Measurements from ENCODE around the gene NTN4.

Gene NTN4

GRCh38 chr12:95648990-95649791 is 141.4 kb downstream of the NTN4 start:
- H3K4me1 ChIP-seq (ENCODE audit: control insufficient read depth in 1 of 2, insufficient read depth in 2 of 2, low read length in 2 of 2): no peaks in the 10 kb centered on the region
- no peaks in the 10 kb centered on the region for H3K36me3 ChIP-seq (ENCODE audit: control insufficient read depth in 1 of 2, insufficient read depth in 2 of 2, low read length in 2 of 2)
- no peaks in the 10 kb centered on the region for H3K27me3 ChIP-seq (ENCODE audit: low read depth, low read length)
- H3K9me3 ChIP-seq (ENCODE audit: control insufficient read depth in 1 of 2, low read length in 2 of 2): no peaks in the 10 kb centered on the region
- no peak overlapping the region for H3K27ac ChIP-seq (ENCODE audit: low read length)
- no peak overlapping the region for H3K4me3 ChIP-seq (ENCODE audit: low read depth in 1 of 2, low read length in 2 of 2)

- Histone ChIP-seq H3K36me3 (ENCODE audit: control insufficient read depth in 1 of 2, insufficient read depth in 2 of 2, low read length in 2 of 2) (no peaks in the 10 kb centered on the region), H3K27me3 (ENCODE audit: low read depth, low read length) (no peaks in the 10 kb centered on the region), H3K27ac (ENCODE audit: low read length) (no peak overlapping the region), H3K9me3 (ENCODE audit: control insufficient read depth in 1 of 2, low read length in 2 of 2) (no peaks in the 10 kb centered on the region), H3K4me1 (ENCODE audit: control insufficient read depth in 1 of 2, insufficient read depth in 2 of 2, low read length in 2 of 2) (no peaks in the 10 kb centered on the region), H3K4me3 (ENCODE audit: low read depth in 1 of 2, low read length in 2 of 2) (no peak overlapping the region)
Measured at GRCh38 chr12:95646781-95647190, 143.8 kb downstream of the NTN4 start.

GRCh38 chr12:95643256-95643655 is 147.3 kb downstream of the NTN4 start:
- H3K9me3 ChIP-seq (ENCODE audit: control insufficient read depth in 1 of 2, low read length in 2 of 2): no peaks in the 10 kb centered on the region
- no peaks in the 10 kb centered on the region for H3K27me3 ChIP-seq (ENCODE audit: low read depth, low read length)
- H3K4me1 ChIP-seq (ENCODE audit: control insufficient read depth in 1 of 2, insufficient read depth in 2 of 2, low read length in 2 of 2): no peaks in the 10 kb centered on the region
- no peaks in the 10 kb centered on the region for H3K36me3 ChIP-seq (ENCODE audit: control insufficient read depth in 1 of 2, insufficient read depth in 2 of 2, low read length in 2 of 2)
- H3K27ac ChIP-seq (ENCODE audit: low read length): no peak overlapping the region
- H3K4me3 ChIP-seq (ENCODE audit: low read depth in 1 of 2, low read length in 2 of 2): no peak overlapping the region

- no peaks in the 10 kb centered on the region for H3K9me3 ChIP-seq (ENCODE audit: control insufficient read depth in 1 of 2, low read length in 2 of 2)
- no peaks in the 10 kb centered on the region for H3K27me3 ChIP-seq (ENCODE audit: low read depth, low read length)
- H3K4me3 ChIP-seq (ENCODE audit: low read depth in 1 of 2, low read length in 2 of 2): no peak overlapping the region
- no peak overlapping the region for H3K27ac ChIP-seq (ENCODE audit: low read length)
- no peaks in the 10 kb centered on the region for H3K36me3 ChIP-seq (ENCODE audit: control insufficient read depth in 1 of 2, insufficient read depth in 2 of 2, low read length in 2 of 2)
- H3K4me1 ChIP-seq (ENCODE audit: control insufficient read depth in 1 of 2, insufficient read depth in 2 of 2, low read length in 2 of 2): no peaks in the 10 kb centered on the region
Measured at GRCh38 chr12:95642583-95642982, 148.0 kb downstream of the NTN4 start.

GRCh38 chr12:95641299-95641952 is 149.1 kb downstream of the NTN4 start:
- Histone ChIP-seq H3K27me3 (ENCODE audit: low read depth, low read length) (no peaks in the 10 kb centered on the region), H3K27ac (ENCODE audit: low read length) (no peak overlapping the region), H3K9me3 (ENCODE audit: control insufficient read depth in 1 of 2, low read length in 2 of 2) (no peaks in the 10 kb centered on the region), H3K4me3 (ENCODE audit: low read depth in 1 of 2, low read length in 2 of 2) (no peak overlapping the region), H3K4me1 (ENCODE audit: control insufficient read depth in 1 of 2, insufficient read depth in 2 of 2, low read length in 2 of 2) (no peaks in the 10 kb centered on the region), H3K36me3 (ENCODE audit: control insufficient read depth in 1 of 2, insufficient read depth in 2 of 2, low read length in 2 of 2) (no peaks in the 10 kb centered on the region)

GRCh38 chr12:95640516-95640915 is 150.0 kb downstream of the NTN4 start:
- Histone ChIP-seq H3K4me1 (ENCODE audit: control insufficient read depth in 1 of 2, insufficient read depth in 2 of 2, low read length in 2 of 2) (no peaks in the 10 kb centered on the region), H3K9me3 (ENCODE audit: control insufficient read depth in 1 of 2, low read length in 2 of 2) (no peaks in the 10 kb centered on the region)

DNA sequence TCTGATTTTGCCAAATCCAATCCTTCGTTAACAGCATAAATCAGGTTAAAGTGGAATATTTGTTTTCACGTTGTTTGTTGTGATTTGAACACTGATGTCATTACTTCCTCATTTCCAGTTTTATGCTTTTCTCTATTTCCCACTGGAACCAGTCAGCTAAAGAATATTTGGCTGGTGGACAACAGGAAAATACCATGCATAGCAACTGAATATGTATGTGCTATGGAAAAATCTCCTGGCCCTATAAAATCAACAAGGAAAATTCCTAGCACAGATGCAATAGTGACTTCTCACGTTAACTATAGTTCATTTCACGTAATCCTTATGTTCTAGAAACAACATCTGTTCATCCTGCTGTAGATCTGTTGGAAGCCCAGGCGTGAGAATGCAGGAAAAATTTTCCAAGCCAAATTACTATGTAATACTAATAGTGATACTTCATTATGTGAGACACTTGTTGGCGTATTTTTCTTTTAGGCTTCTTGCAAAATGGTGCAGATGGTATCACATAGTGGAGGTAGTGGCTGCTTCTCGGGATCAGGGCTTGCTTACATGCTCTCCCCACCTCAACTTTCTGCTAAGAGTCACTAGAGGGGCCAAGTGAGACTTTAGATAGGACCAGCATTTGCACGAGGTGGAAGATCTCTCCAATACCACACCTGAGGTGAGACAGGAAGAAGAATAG is 153.0 kb downstream of the NTN4 start:
- Histone ChIP-seq H3K36me3 (ENCODE audit: control insufficient read depth in 1 of 2, insufficient read depth in 2 of 2, low read length in 2 of 2) (no peaks in the 10 kb centered on the region), H3K4me1 (ENCODE audit: control insufficient read depth in 1 of 2, insufficient read depth in 2 of 2, low read length in 2 of 2) (peaks cover 6 to 8% of the 10 kb centered on the region in 2 donors), H3K27me3 (ENCODE audit: low read depth, low read length) (no peaks in the 10 kb centered on the region), H3K27ac (ENCODE audit: low read length) (no peak overlapping the region), H3K9me3 (ENCODE audit: control insufficient read depth in 1 of 2, low read length in 2 of 2) (no peaks in the 10 kb centered on the region), H3K4me3 (ENCODE audit: low read depth in 1 of 2, low read length in 2 of 2) (no peak overlapping the region)

More at GRCh38 chr12:95640516-95640915, 150.0 kb downstream of the NTN4 start:
- Histone ChIP-seq H3K27me3 (ENCODE audit: low read depth, low read length) (no peaks in the 10 kb centered on the region), H3K36me3 (ENCODE audit: control insufficient read depth in 1 of 2, insufficient read depth in 2 of 2, low read length in 2 of 2) (no peaks in the 10 kb centered on the region), H3K4me3 (ENCODE audit: low read depth in 1 of 2, low read length in 2 of 2) (no peak overlapping the region), H3K27ac (ENCODE audit: low read length) (no peak overlapping the region)

DNA sequence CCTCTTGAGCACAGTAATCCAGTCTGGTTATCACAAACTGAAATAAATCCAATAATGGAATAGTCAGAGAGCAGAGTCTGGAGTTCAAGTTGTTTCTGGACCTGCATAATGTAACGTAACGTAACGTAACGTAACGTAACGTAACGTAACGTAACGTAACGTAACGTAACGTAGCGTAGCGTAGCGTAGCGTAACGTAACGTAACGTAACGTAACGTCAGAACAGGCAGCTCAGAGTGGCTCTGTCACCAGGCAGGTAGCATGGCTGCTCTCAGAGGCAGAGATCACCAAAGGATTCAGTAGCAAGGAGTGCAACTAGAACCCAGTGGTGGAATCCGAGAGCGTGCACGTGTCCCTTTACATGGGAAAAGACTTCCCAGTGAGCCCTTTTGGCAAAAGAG is 153.6 kb downstream of the NTN4 start:
- Histone ChIP-seq H3K4me3 (ENCODE audit: low read depth in 1 of 2, low read length in 2 of 2) (no peak overlapping the region), H3K27ac (ENCODE audit: low read length) (no peak overlapping the region), H3K9me3 (ENCODE audit: control insufficient read depth in 1 of 2, low read length in 2 of 2) (no peaks in the 10 kb centered on the region)

DNA sequence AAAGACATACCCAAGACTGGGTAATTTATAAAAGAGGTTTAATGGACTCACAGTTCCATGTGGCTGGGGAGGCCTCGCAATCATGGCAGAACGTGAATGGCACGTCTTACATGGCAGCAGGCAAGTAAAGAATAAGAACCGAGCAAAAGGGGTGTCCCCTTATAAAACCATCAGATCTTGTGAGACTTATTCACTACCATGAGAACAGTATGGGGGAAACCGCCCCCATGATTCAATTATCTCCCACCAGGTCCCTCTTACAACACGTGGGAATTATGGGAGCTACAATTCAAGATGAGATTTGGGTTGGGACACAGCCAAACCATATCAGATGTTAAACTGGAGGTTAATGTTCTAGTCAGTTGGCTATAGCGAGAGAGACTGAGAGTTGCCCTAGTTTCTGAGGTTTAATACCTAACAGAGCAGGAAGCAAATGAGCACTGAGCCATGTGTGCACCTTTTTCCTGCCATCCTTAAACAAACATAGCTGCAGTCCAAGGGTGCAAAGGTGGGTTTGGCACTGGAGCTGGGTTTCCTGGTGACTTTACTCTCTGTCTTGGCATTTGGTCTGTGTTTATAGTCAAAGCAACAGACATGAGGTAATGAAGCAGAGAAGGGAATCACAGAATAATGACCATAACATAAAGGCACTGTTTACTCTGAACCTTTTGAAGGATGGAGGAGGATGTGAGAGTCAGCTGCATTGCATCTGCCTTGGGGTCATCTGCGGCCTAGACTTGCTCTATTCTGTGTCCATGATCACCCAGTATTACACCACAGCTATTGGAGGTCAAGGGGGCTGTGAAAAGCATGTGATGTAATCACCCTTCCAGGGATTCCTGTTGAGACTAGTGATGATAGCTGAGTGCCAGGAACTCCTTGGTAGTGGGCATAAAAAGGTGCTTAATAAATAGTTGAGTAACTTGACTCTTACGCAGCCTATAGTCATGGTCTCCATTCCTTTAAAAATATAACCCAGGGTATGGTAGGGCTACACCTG is 155.6 kb downstream of the NTN4 start:
- H3K4me1 ChIP-seq (ENCODE audit: control insufficient read depth in 1 of 2, insufficient read depth in 2 of 2, low read length in 2 of 2): peaks cover 6 to 8% of the 10 kb centered on the region in 2 donors
- no peaks in the 10 kb centered on the region for H3K27me3 ChIP-seq (ENCODE audit: low read depth, low read length)
- no peaks in the 10 kb centered on the region for H3K36me3 ChIP-seq (ENCODE audit: control insufficient read depth in 1 of 2, insufficient read depth in 2 of 2, low read length in 2 of 2)
- no peak overlapping the region for H3K27ac ChIP-seq (ENCODE audit: low read length)
- H3K9me3 ChIP-seq (ENCODE audit: control insufficient read depth in 1 of 2, low read length in 2 of 2): no peaks in the 10 kb centered on the region
- H3K4me3 ChIP-seq (ENCODE audit: low read depth in 1 of 2, low read length in 2 of 2): no peak overlapping the region

More for the DNA sequence above, 153.6 kb downstream of the NTN4 start:
- no peaks in the 10 kb centered on the region for H3K27me3 ChIP-seq (ENCODE audit: low read depth, low read length)
- H3K4me1 ChIP-seq (ENCODE audit: control insufficient read depth in 1 of 2, insufficient read depth in 2 of 2, low read length in 2 of 2): peaks cover 6 to 8% of the 10 kb centered on the region in 2 donors
- no peaks in the 10 kb centered on the region for H3K36me3 ChIP-seq (ENCODE audit: control insufficient read depth in 1 of 2, insufficient read depth in 2 of 2, low read length in 2 of 2)

- Histone ChIP-seq H3K27ac (ENCODE audit: low read length) (peak overlapping the region; percentile 56), H3K4me1 (ENCODE audit: control insufficient read depth in 1 of 2, insufficient read depth in 2 of 2, low read length in 2 of 2) (peaks cover 6 to 8% of the 10 kb centered on the region in 2 donors), H3K9me3 (ENCODE audit: control insufficient read depth in 1 of 2, low read length in 2 of 2) (no peaks in the 10 kb centered on the region), H3K27me3 (ENCODE audit: low read depth, low read length) (no peaks in the 10 kb centered on the region), H3K4me3 (ENCODE audit: low read depth in 1 of 2, low read length in 2 of 2) (no peak overlapping the region), H3K36me3 (ENCODE audit: control insufficient read depth in 1 of 2, insufficient read depth in 2 of 2, low read length in 2 of 2) (no peaks in the 10 kb centered on the region)
Measured at GRCh38 chr12:95633732-95634465, 156.7 kb downstream of the NTN4 start.

Measured in muscle layer of duodenum (tissue), 2 donors.